AG20443 (cell line): ENCODE data around the gene PGA4.
A peak's percentile ranks its signal among the peaks of the same experiment; 100 is the strongest.
"Not testable (repeated sequence)": the region's sequence is repeated elsewhere in the genome, so short reads cannot be mapped to it uniquely, and the experiment has no call there.

Source experiments
- DNase-seq: peaks from one replicate; pipeline ENCODE4 v3.0.0; 2012; ENCODE audit warnings: low spot score, mixed read lengths

The PGA4 gene

GRCh38 chr11:61222047-61222446 is at the start of gene PGA4:
TSS of gene PGA4 (plus strand) at chr11:61222347. CDS start at chr11:61222401, 54 bp downstream.
- not testable (repeated sequence) for DNase-seq

GRCh38 chr11:61172356-61172755 is 49.8 kb upstream of the PGA4 start:
- DNase-seq: no peak

GRCh38 chr11:61172888-61173287 is 49.3 kb upstream of the PGA4 start:
- DNase-seq: no peak

- peak; percentile 63 for DNase-seq
Observed at GRCh38 chr11:61173456-61173855, 48.7 kb upstream of the PGA4 start.

GRCh38 chr11:61174273-61174672 is 47.9 kb upstream of the PGA4 start:
- DNase-seq: no peak

GRCh38 chr11:61174949-61175348 is 47.2 kb upstream of the PGA4 start:
- DNase-seq: no peak

GRCh38 chr11:61176446-61176845 is 45.7 kb upstream of the PGA4 start:
- no peak for DNase-seq

GRCh38 chr11:61180205-61180604 is 41.9 kb upstream of the PGA4 start:
- not testable (repeated sequence) for DNase-seq

GRCh38 chr11:61181489-61181888 is 40.7 kb upstream of the PGA4 start:
- no peak for DNase-seq

GRCh38 chr11:61183645-61184044 is 38.5 kb upstream of the PGA4 start:
- no peak for DNase-seq

GRCh38 chr11:61186504-61186903 is 35.6 kb upstream of the PGA4 start:
- DNase-seq: no peak

GRCh38 chr11:61187505-61188130 is 34.5 kb upstream of the PGA4 start:
- DNase-seq: peak; percentile 81

GRCh38 chr11:61189933-61190332 is 32.2 kb upstream of the PGA4 start:
- no peak for DNase-seq

GRCh38 chr11:61193596-61193995 is 28.6 kb upstream of the PGA4 start:
- no peak for DNase-seq

GRCh38 chr11:61194169-61194671 is 27.9 kb upstream of the PGA4 start:
- DNase-seq: no peak

GRCh38 chr11:61194981-61195695 is 27.0 kb upstream of the PGA4 start:
- DNase-seq: no peak

GRCh38 chr11:61195719-61196118 is 26.4 kb upstream of the PGA4 start:
- DNase-seq: no peak

GRCh38 chr11:61198361-61198760 is 23.8 kb upstream of the PGA4 start:
- DNase-seq: no peak

GRCh38 chr11:61198948-61199523 is 23.1 kb upstream of the PGA4 start:
- DNase-seq: no peak

- DNase-seq: no peak
Observed at GRCh38 chr11:61201476-61201875, 20.7 kb upstream of the PGA4 start.

- DNase-seq: not testable (repeated sequence)
Observed at GRCh38 chr11:61202950-61203746, 19.0 kb upstream of the PGA4 start, which contains the start of gene PGA3. TSS of gene PGA3 (plus strand) at chr11:61203515. CDS start at chr11:61203565, 50 bp downstream.

GRCh38 chr11:61203873-61204272 is 18.3 kb upstream of the PGA4 start:
- not testable (repeated sequence) for DNase-seq
